ENCODE results near the gene TJAP1.
A peak's percentile ranks its signal among the peaks of the same experiment; 100 is the strongest.
"Not testable (repeated sequence)": the region's sequence is repeated elsewhere in the genome, so short reads cannot be mapped to it uniquely, and the experiment has no call there.

TJAP1 gene

DNA sequence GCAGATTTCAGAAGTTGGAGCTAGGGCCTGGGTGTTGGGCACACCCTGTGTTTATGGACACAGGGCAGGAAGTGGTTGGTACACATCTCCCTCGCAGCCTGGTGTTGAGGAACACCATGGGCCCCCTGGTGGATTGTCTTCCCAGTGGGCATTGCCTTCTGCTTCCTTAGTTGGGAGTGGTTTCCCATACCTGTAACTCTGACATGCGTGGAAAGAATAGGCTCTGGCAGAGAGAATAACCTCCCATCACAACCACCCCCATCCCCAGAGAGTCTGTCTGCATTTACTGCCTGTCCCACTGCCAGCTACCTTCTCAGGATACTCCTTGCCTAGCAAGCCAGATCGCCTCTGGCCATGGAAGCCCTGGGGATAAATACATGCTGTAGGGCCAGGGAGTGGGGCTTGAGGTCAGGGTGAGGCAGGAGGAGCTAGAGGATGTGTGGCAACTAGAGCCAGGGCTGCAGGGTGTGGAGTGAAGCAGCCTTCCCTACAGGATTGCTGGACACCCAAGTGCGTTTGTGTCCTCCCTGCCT is 18.1 kb downstream of the TJAP1 start:
- Histone ChIP-seq H3K79me2 (ENCODE audit: low read length) (peaks cover 12% of the 10 kb centered on the region; the same call in 1 of the 2 replicates), H3K9ac (ENCODE audit: low read length) (no peak overlapping the region), H3K4me1 (ENCODE audit: low read length) (no peaks in the 10 kb centered on the region), H3K27ac (ENCODE audit: low read length) (no peak overlapping the region), H3K36me3 (replicated peaks; ENCODE audit: low read depth, low read length) (peaks cover 20% of the 10 kb centered on the region), H3K9me3 (ENCODE audit: insufficient read depth, low read length) (no peaks in the 10 kb centered on the region), H3K4me2 (ENCODE audit: low read length) (no peak overlapping the region), H3K27me3 (ENCODE audit: low read depth, low read length) (no peaks in the 10 kb centered on the region), H4K20me1 (ENCODE audit: insufficient read depth, low read length) (peaks cover 27% of the 10 kb centered on the region), H2AFZ (ENCODE audit: low read depth, low read length) (no peak overlapping the region), H3K4me3 (ENCODE audit: low read length) (no peak overlapping the region)
- TF ChIP-seq, protein P1, sequence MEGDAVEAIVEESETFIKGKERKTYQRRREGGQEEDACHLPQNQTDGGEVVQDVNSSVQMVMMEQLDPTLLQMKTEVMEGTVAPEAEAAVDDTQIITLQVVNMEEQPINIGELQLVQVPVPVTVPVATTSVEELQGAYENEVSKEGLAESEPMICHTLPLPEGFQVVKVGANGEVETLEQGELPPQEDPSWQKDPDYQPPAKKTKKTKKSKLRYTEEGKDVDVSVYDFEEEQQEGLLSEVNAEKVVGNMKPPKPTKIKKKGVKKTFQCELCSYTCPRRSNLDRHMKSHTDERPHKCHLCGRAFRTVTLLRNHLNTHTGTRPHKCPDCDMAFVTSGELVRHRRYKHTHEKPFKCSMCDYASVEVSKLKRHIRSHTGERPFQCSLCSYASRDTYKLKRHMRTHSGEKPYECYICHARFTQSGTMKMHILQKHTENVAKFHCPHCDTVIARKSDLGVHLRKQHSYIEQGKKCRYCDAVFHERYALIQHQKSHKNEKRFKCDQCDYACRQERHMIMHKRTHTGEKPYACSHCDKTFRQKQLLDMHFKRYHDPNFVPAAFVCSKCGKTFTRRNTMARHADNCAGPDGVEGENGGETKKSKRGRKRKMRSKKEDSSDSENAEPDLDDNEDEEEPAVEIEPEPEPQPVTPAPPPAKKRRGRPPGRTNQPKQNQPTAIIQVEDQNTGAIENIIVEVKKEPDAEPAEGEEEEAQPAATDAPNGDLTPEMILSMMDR (IDR thresholded peaks at IDR 0.05; ENCODE audit: low read depth, low read length) = no peak
- no peak for TF ChIP-seq EZH2phosphoT487 (IDR thresholded peaks at IDR 0.05; ENCODE audit: low read depth)

DNA sequence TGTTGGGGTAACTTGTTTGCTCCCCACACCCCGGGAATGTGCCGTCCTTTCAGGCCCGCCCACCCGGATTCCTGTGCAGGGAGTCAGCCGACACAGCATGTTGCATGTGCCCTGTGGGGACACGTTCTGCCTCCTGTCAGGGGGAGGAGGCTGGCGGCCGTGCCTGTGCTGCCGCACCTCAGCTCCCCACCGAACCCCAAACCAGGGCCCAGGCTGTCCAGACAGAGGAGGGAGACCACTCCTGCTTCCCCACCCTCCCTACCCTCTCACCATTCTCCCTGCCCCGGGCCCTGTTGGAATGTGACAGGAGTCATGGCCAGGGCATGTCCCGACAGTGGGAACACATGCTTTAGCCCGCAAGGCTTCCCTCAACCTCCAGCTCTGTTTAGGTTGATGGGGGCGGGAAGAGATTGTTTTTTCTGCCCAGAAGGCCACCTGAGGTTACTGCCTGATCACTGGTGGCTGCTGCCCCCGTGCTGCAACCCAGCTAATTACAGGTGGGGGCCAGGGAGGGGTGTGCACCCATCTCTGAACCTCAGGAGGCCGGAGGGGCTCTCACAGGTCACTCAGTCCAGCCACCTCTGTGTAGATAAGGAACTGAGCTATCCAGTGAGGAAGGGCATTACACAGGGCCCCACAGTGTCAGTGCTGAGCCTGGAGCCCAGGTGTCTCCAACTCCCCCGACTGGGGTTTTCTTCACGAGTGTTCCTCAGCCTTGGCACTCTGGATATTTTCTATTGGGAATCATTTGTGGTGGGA is 19.2 kb downstream of the TJAP1 start:
- H2AFZ ChIP-seq (ENCODE audit: low read depth, low read length) = no peak overlapping the region
- no peaks in the 10 kb centered on the region for H3K27me3 ChIP-seq (ENCODE audit: low read depth, low read length)
- H3K27ac ChIP-seq (ENCODE audit: low read length) = no peak overlapping the region
- H3K36me3 ChIP-seq (replicated peaks; ENCODE audit: low read depth, low read length) = peaks cover 28% of the 10 kb centered on the region
- H3K79me2 ChIP-seq (ENCODE audit: low read length) = peaks cover 12% of the 10 kb centered on the region; the same call in 1 of the 2 replicates
- no peaks in the 10 kb centered on the region for H3K4me1 ChIP-seq (ENCODE audit: low read length)
- no peaks in the 10 kb centered on the region for H3K9me3 ChIP-seq (ENCODE audit: insufficient read depth, low read length)
- peaks cover 27% of the 10 kb centered on the region for H4K20me1 ChIP-seq (ENCODE audit: insufficient read depth, low read length)
- H3K9ac ChIP-seq (ENCODE audit: low read length) = no peak overlapping the region
- TF ChIP-seq, protein P1 (IDR thresholded peaks at IDR 0.05; ENCODE audit: low read depth, low read length) = peak; percentile 47
- TF ChIP-seq EZH2phosphoT487 (IDR thresholded peaks at IDR 0.05; ENCODE audit: low read depth) = no peak
- no peak overlapping the region for H3K4me2 ChIP-seq (ENCODE audit: low read length)
- H3K4me3 ChIP-seq (ENCODE audit: low read length) = no peak overlapping the region

DNA sequence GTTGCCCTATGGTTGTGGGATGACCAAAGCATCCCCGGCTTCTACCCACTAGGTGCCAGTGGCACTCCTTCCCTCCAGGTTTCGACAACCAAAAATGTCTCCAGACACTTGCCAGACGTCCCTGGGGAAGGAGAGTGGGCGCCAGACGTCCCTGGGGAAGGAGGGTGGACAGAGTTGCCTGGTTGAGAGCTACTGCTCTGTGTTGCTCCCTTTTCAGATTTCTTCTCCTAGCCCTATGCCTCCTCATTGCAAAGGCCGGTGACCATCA is 19.7 kb downstream of the TJAP1 start:
- Histone ChIP-seq H4K20me1 (ENCODE audit: insufficient read depth, low read length) (peaks cover 26% of the 10 kb centered on the region), H3K27me3 (ENCODE audit: low read depth, low read length) (no peaks in the 10 kb centered on the region)

DNA sequence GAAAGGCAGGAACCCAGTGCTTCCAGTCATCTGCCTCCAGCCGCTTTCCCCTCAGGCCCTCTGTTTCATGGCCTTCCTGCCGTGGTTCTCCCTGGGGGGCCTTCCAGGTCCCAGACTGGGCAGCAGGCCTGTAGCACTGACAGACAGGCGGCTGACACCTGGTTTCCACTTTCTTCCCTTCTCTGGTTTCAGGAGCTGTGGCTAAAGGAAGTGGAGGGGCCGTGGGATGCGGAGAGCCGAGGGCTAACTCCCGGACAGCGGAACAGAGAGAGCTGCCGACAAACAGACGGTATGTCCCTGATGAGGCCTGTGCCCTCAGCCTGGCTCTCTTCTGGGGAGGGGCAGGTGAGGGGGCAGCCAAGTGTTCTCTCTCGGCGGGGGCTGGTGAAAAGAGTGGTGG is 20.3 kb downstream of the TJAP1 start:
- TF ChIP-seq, protein P1 (IDR thresholded peaks at IDR 0.05; ENCODE audit: low read depth, low read length) = no peak
- TF ChIP-seq EZH2phosphoT487 (IDR thresholded peaks at IDR 0.05; ENCODE audit: low read depth) = no peak
- Histone ChIP-seq H3K79me2 (ENCODE audit: low read length) (peaks cover 4% of the 10 kb centered on the region; the same call in 1 of the 2 replicates), H3K9ac (ENCODE audit: low read length) (no peak overlapping the region), H3K4me3 (ENCODE audit: low read length) (no peak overlapping the region), H3K4me1 (ENCODE audit: low read length) (no peaks in the 10 kb centered on the region), H2AFZ (ENCODE audit: low read depth, low read length) (no peak overlapping the region), H3K4me2 (ENCODE audit: low read length) (no peak overlapping the region), H3K27ac (ENCODE audit: low read length) (no peak overlapping the region), H3K36me3 (replicated peaks; ENCODE audit: low read depth, low read length) (peaks cover 34% of the 10 kb centered on the region), H4K20me1 (ENCODE audit: insufficient read depth, low read length) (peaks cover 20% of the 10 kb centered on the region), H3K27me3 (ENCODE audit: low read depth, low read length) (no peaks in the 10 kb centered on the region), H3K9me3 (ENCODE audit: insufficient read depth, low read length) (no peaks in the 10 kb centered on the region)

More for the DNA sequence above, 19.7 kb downstream of the TJAP1 start:
- H3K9ac ChIP-seq (ENCODE audit: low read length) = no peak overlapping the region
- H3K27ac ChIP-seq (ENCODE audit: low read length) = no peak overlapping the region
- no peaks in the 10 kb centered on the region for H3K9me3 ChIP-seq (ENCODE audit: insufficient read depth, low read length)
- H3K4me2 ChIP-seq (ENCODE audit: low read length) = no peak overlapping the region
- H3K4me1 ChIP-seq (ENCODE audit: low read length) = no peaks in the 10 kb centered on the region
- H2AFZ ChIP-seq (ENCODE audit: low read depth, low read length) = no peak overlapping the region
- H3K36me3 ChIP-seq (replicated peaks; ENCODE audit: low read depth, low read length) = peaks cover 28% of the 10 kb centered on the region
- no peak overlapping the region for H3K4me3 ChIP-seq (ENCODE audit: low read length)
- H3K79me2 ChIP-seq (ENCODE audit: low read length) = peaks cover 10% of the 10 kb centered on the region; the same call in 1 of the 2 replicates
- no peak for TF ChIP-seq EZH2phosphoT487 (IDR thresholded peaks at IDR 0.05; ENCODE audit: low read depth)
- TF ChIP-seq, protein P1 (IDR thresholded peaks at IDR 0.05; ENCODE audit: low read depth, low read length) = no peak

DNA sequence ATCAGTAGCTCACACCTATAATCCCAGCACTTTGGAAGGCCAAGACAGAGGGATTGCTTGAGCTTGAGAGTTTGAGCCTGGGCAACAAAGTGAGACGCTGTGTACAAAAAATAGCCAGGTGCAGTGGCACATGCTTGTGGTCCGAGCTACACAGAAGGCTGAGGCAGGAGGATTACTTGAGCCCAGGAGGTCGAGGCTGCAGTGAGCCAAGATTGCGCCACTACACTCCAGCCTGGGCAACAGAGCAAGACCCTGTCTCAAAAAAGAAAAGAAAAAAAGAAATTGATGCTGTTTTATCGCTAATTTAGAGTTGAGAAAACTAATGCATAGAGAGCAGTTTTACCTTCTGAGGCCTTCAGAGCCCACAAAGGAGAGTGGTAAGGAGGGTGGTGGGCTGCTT is 20.9 kb downstream of the TJAP1 start:
- H3K36me3 ChIP-seq (replicated peaks; ENCODE audit: low read depth, low read length) = peaks cover 38% of the 10 kb centered on the region
- H3K4me3 ChIP-seq (ENCODE audit: low read length); H3K27me3 ChIP-seq (ENCODE audit: low read depth, low read length); H3K9ac ChIP-seq (ENCODE audit: low read length); H3K79me2 ChIP-seq (ENCODE audit: low read length); H3K27ac ChIP-seq (ENCODE audit: low read length); H3K9me3 ChIP-seq (ENCODE audit: insufficient read depth, low read length); H3K4me1 ChIP-seq (ENCODE audit: low read length); H3K4me2 ChIP-seq (ENCODE audit: low read length); H2AFZ ChIP-seq (ENCODE audit: low read depth, low read length): not testable (repeated sequence)
- H4K20me1 ChIP-seq (ENCODE audit: insufficient read depth, low read length) = peaks cover 14% of the 10 kb centered on the region
